ENCODE measurements around the gene GHR.

Gene GHR

DNA sequence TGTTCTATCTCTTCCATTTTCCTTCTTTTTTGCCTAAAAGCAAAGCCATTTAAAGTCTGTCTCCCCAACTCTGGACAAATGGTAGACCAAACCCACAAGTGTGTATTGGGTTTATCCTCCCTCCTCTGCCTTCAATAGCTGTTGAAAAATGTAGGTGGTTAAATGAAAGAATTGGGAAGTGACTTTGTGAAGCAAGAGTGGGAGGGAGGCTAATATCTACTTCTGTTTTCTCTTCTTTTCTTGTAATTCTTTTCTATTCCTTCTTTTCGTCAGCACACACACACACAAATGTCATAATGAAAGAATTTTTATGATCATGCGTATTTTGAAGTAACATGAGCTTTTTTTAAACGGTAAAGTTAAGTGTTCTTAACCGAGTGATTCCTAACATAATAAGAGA lies 337.2 kb downstream of the GHR start:
- in situ Hi-C loops (cut with MboI; ENCODE audit: low sequenced_read_pairs): no loop called here

DNA sequence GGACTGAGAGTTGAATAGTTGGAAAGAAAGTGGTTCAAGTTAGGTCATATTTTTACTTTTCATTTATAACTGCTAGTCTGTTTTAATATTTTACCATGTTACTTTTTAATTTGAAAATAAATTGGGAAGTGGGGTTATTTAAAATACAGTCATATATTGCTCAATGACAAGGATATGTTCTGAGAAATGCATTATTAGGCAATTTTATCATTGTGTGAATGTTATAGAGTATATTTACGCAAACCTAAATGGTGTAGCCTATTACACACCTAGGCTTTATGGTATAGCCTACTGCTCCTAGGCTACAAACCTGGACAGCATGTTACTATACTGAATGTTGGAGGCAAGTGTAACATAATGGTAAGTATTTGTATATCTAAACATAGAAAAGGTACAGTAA lies 338.6 kb downstream of the GHR start:
- in situ Hi-C loops (cut with MboI; ENCODE audit: low sequenced_read_pairs): no loop called here

DNA sequence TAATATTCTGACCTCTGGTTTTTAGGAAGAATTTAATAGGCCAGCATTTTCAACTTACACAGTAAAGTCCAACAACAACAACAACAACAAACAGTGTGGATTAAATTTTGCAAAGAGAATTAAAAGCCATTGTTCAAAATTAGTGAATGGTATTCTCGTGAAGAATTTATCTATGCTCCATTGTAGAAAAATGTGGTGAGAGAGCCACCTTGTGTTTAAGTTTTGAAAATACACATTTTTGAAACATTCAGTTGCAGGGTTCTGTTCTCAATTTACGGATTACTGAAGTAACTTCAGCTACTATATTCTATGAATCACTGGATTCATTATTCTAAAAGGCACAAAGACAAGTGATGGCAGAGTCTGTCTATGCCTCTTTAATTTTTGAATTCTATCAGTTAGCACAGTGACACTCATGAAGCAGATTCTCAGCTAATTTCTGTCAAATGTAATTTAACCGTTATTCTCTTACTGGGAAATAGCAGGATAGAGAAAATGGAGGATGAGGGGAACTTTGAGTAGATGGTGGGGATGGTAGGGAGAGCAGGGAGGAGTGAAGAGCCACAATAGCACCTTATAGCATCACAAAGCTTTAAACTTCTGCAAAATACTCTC lies 344.4 kb downstream of the GHR start:
- in situ Hi-C loops (cut with MboI; ENCODE audit: low sequenced_read_pairs): no loop called here

DNA sequence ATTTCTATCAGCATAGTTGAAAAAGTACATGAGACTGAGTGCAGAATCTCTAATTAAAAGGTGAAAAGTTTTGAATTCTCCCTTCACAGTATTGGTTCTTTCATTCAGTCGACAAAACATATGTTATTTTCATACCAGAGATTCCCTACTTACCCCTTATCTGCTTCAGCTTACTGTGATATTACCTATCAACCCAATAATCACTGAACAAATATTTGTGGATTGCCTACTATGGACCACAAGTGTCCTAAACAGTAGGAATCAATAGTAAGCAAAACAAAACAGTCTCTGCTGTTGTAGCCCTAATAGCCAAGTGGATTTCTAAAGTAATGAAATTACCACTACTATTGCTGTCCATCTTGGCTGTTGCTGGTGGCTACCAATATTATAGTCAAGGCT lies 344.9 kb downstream of the GHR start:
- in situ Hi-C loops (cut with MboI; ENCODE audit: low sequenced_read_pairs): no loop called here

DNA sequence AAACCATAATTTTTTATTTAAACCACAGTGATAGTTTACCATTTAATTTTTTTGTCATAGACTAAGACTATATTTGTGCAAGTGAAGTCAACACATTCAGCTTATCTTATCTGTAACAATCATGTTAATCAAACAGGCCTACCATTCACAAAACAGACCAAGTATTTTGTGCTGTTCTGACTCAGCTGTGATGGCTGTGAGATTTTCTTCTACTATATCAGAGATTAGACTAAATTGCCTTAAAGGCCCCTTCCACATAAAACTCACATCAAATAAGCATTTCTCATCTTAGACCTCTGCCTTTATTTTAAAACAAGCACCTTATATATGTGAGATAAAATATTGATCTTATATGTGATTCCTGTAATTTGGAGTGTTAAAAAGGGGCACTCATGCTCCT lies 346.8 kb downstream of the GHR start:
- in situ Hi-C loops (cut with MboI; ENCODE audit: low sequenced_read_pairs): no loop called here

Data from HL-60/S4 treated with retinoic acid at 250 ng/mL for 4 days and 3 days (cell line).